ENCODE results near the gene TTC13.
"Not testable (repeated sequence)": the region's sequence is repeated elsewhere in the genome, so short reads cannot be mapped to it uniquely, and the experiment has no call there.

Gene TTC13

DNA sequence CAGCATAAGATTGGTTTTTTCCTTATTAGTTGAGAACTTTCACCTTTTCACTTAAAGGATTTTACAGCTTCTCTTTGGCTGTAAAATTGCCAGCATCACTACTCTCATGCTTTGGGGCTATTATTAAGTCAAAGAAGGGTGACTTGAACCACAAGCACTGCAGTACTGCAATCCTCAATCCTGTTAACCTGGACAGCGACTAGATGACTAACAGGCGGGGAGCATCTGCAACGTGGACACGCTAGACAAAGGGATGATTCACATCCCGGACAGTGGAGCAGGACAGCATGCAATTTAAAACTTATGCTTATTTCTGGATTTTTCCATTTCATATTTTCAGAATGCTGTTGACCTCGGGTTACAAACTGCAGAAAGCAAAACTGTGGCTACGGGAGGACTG is 8.3 kb upstream of the TTC13 start:
- no peak for DNase-seq

DNA sequence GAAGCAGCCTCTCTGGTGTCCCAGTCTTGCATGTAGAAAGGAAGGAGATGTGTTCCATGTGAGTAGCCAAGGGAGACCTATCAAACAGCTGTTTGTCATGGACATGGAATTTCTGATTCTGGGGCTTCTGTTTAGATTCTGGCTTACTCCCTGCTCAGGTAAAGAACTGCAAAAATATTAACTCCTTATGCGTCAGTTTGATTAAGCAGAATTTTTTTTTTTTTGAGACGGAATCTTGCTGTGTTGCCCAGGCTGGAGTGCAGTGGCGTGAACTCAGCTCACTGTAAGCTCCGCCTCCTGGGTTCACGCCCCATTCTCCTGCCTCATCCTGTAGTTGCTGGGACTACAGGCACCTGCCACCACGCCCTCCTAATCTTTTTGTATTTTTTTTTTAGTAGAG is 7.0 kb upstream of the TTC13 start:
- no peak for DNase-seq

DNA sequence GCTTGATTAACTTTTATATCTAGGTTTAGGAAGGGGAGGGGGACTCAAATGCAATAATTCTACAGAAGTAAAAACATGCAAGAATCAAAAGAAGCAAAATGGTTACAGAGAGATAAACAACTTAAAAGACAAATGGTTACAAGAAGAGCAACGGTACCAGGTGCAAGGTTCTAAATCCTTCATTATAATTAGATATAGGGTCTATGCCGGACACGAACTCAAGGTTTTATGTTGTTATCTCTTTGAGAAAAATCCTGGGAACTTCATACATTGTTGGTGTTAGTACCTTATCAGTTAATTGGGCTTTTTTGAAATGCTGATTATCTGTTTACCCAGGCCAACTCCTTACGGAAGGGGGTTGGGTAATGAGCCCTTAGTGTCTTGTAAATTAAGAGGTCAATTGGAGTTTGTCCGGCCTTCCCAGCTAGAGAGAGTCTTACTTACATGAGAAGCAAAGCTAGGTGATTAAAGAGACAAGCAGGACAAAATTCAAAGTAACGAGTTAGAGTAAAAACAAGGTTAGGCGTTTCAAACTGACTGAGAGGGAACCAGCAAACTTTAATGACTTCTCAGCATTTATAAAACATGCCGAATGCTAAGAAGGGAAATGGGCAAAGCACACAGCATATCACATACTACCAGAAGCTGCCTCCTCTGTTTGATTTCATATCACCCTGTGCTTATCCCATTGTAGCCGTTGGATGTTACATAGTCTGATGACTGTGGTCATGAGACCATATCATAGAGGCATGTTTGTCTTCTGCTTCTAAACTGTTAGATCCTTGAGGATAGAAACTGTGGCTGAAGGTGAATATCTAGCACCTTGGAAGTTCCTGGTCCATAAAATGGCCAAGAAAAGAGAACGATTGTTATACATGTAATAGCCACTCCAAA is 6.2 kb upstream of the TTC13 start:
- not testable (repeated sequence) for DNase-seq

DNA sequence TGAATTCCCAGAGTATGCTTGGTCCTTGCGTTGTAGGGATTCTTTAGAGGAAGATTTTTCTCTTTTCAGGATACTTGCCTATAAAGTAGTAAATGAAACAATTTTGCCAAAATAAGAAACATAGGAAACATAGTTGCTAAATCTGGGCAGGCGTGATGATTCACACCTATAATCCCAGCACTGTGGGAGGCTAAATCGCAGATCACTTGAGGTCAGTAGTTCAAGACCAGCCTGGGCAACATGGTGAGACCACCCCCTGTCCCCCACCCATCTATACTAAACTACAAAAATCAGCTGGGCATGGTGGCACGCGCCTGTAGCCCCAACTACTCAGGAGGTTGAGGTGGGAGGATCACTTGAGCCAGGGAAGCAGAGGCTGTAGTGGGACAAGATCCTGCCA is 5.2 kb upstream of the TTC13 start:
- no peak for DNase-seq

DNA sequence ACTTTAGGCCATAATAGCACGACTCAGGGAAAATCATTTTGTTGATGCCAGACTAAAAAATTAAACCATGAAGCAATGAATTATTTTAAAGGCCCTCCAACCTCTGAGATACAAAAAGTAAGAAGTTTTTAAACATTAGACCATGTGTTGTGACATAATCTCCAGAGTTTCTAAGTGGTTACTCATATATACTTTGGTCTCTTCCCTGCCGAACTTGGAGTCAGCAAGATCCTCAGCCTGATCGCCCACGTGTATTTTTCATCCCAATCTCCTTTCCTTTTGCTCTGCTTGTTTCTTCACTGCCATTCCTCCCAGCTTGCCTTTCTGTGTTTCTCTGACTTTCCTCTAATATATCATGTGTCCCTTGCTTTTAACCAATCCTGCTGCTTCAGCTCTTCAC is 4.0 kb upstream of the TTC13 start:
- DNase-seq: no peak

DNA sequence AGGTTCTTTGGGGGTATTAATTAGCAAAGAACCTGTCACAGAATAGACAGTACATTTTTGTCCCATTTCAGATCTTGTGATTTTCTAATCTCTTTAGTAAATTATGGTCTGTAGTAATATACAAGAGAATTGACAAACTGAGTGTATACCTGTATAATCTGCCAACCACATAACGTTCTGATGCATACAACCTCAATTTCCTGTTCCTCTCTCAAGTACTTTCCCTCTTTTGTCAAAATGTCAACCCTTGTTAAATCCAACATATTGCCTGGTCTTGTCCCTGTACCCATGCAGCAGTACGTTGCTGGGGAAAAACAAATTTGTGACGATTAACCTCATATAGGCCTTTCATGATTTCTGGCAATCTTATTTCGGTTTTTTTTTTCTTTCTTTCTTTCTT is 1.3 kb upstream of the TTC13 start:
- DNase-seq: no peak

DNA sequence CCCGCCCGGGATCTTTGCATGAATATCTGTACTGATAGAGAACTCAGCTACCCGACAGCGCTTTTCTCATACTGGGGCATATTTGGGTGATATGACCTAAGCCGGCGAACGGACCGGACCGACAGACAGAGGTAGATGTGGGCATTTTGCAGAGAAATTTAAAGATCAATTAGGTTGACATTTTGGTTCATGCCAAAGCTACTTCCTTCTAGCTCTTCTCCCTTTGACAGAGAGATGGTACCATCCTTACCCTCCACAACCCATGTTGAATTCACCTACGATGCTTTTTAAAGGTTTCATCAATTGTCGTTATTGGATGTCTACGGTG is 692 bp upstream of the TTC13 start:
- no peak for DNase-seq

DNA sequence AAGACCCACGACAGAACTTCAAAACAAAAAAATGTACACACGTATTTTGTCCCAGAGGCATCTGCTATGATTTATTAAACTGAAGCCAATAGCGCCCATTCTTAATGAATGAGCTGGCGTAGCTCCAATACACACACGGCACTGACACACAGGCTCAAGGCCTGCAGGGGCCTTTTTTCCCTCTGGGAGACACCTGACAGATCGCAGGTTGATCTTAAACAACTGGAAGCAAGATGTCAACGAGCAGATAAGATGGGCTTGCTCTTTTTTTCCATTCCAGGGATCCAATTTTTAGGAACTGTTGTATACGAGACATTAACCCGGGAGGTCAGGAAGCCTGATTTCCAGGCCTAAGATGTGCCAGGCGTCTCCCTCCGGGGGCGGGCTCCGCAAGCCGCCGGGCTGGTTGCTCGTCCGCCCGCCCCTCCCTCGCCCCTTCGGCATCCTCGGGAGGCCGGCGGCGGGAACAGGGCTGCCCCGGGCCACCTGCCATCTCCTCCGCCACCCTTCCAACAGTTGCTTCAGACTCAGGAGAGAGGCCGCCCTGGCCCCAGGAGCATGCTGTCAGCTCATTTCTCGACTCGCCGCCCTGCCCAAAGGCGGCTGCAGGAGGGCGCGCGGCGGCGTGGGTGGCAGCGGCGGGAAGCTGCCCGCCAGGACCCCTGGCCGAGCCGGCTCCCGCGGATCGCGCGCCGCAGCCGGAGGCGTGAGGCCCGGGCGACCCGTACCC is 735 bp downstream of the TTC13 start:
- DNase-seq: peak; percentile 36

DNA sequence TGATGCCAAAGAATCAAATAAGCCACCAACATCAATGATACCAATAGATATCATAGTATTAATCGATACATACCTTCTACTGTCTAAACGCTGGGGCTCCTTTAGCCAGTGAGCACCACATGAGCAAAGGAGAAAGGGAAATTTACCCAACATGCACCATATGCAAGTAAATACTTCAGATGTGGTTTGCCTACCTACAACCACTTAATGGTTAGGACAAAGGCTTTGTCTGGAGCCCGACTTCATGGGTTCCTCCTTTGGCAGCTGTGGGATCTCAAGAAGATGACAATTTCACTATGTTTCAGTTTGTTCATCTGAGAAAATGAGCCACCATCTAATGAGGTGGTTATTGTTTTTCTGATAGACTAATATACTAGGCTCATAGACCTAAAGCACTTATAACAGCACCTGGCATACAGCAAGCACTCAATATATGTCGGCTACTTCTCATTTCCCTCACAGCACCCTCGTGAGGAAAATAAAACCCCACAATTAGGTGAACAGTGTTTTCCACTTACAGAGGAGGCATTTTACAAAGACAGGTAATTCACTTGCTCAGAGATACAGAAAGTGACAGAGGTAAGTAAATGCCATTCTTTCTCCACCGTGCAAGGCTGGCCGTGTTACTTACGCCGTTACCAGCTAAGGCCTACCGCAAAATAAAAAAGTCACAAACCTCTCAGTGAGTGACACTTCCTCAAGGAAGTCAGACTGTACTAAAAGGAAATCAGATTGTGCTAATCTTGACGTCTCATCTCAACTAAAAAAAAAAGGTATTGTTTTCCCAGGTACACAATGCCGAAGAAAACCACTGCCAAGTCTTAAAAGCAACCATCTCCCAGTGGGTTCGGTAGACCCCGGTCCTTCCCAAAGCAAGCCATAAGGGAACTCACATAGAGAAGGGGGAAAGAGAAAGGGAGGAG is 1.6 kb downstream of the TTC13 start:
- peak; percentile 49 for DNase-seq

DNA sequence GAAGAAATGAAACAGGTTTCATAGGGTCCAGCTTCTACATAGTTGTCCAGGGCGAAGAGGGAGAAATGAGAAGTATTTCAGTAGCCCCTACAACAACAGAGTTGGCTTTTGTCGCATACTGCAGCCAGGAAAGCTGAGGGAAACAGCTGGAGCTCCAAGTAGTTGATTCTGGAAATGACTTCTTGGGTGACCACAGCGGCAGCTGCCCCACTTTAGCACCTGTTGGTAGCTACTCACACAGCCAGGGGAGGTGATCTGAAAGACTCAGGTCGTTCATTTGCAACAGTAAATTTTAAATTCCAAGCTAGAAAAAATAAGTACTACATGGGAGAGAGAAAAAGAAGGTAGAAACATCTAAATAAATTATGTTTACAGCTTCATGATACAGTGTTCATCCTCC is 2.3 kb downstream of the TTC13 start:
- no peak for DNase-seq

DNA sequence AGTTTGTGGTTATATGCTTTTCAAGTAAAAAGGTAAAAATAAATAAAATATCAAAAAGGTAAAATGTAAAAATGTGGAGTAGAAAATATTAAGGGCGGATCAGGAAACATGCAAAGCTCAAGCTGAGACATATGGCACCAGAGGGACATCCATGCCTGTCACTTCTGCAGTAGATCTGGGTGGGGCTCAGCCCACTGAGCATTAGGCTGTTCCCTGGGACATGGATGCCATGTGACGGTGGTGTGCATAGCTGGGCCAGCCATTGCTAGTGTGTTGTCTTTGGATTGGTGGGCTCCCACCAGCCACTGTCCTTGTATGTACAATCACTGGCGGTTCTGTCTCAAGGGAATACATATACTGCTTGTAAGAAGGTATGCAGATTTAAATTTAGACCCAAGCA is 3.0 kb downstream of the TTC13 start:
- DNase-seq: no peak

DNA sequence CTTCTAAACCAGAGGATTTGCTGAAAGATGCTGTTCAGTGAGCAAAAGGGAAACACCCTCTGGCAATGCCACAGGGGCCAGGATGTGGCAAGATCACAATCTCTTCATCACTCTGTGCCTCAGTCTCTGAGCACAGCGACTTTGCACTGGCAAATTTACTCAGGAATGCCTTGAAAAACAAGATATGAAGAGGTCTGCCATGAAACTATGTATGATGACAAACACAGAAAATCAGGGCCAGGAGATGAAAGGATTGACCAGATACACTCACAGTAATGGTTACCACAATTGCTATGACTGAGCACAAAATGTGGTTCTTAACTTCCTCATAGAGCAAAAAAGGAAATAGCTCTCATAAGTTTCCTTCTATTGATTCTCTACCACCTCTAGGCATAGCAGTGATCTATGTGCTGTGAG is 5.8 kb downstream of the TTC13 start:
- DNase-seq: peak; percentile 81

DNA sequence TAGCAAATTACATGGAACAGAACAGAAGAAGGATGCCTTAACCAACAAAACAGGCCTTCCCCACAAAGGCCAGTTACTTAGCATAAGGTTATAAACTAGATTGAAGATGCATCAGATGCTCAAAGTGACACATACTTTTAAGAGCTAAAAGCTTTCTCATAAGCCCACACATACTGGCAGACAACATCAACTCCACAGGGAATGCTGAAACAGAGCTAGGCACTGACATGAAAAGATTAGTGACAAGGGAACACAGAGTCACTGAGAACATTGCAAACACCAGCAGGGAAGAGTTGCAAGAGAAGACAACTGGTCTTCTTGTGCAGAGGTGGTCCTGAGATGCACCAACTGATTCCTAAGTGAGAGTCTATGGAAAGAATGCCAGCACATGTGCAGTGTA is 6.9 kb downstream of the TTC13 start:
- DNase-seq: no peak

DNA sequence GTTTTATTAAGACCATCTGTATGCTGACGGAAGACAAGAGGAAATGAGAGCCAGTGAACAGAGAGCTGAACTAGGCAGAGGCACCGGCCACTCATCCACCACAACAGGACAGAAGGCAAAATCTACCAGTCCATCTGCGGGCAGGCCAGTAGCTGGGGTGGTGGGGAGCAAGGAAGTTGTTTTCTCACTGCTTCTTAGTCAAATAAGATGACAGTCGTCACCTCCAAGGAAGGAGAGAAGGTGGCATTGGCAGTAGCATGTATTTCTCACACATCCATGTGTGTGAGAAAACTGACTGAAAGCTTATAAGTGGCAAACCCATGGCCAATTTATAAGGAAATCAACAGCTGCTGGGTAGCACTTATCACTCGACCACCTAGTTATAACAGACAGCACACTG is 8.2 kb downstream of the TTC13 start:
- no peak for DNase-seq

DNA sequence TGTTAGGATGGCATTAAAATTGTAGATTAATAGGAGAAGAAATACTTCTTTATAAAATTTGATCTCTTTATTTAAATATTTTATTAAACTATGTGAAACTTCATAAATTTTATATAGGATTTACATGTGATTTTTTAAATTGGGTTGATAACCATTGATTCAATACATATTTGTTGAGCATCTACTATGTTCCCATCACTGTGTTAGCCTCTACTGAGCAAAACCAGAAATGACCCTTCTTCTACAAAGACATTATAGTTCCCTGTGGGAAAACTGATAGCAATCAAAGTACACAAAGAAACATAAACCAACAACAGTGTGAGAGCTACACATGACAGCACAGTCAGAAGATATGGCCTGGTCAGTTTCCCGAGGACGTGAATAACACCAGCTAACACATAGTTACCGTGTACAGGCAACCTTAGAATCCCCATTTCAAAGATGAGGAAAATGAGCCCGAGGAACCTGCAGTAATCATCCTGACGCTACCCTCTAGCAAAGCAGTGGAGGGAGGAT is 12.2 kb downstream of the TTC13 start:
- DNase-seq: no peak

DNA sequence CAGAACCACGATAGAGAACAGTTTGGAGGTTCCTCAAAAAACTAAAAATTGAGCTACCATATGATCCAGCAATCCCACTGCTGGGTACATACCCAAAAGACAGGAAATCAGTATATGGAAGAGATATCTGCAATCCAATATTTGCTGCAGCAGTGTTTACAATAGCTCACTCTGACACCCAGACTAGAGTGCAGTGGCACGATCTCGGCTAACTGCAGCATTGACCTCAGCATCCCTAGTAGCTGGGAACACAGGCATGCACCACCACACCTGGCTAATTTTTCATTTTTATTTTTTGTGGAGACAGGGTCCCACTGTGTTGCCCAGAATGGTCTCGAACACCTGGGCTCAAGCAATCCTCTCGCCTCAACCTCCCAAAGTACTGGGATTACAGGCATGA is 13.1 kb downstream of the TTC13 start:
- no peak for DNase-seq

DNA sequence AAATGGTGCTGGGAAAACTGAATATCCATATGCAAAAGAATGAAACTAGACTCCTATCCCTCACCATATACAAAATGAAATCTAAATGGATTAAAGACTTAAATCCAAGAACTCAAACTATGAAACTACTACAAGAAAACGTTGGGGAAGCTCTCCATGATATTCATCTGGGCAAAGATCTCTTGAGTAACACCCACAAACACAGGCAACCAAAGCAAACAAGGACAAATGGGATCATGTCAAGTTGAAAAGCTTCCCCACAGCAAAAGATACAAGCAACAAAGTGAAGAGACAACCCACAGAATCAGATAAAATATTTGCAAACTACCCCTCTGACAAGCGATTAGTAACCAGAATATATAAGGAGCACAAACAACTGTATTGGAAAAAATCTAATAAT is 13.8 kb downstream of the TTC13 start:
- DNase-seq: no peak

DNA sequence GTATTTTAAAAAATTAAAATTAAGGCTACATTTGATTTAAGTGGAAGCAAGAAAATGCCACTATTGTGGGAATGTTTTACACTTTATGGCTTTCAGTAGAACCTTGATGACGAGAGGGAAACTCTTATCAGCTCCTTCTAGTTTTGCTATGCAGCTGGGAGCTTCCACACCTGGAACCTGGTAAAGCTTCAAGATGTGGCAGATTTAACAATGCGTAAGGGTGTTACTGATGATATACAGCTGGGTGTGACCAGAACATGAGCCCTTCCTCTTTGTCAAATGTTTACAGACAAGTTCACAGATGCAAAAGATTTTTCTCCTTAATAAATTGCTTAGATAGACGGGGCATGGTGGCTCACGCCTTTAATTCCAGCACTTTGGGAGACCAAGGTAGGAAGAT is 20.3 kb downstream of the TTC13 start:
- no peak for DNase-seq

DNA sequence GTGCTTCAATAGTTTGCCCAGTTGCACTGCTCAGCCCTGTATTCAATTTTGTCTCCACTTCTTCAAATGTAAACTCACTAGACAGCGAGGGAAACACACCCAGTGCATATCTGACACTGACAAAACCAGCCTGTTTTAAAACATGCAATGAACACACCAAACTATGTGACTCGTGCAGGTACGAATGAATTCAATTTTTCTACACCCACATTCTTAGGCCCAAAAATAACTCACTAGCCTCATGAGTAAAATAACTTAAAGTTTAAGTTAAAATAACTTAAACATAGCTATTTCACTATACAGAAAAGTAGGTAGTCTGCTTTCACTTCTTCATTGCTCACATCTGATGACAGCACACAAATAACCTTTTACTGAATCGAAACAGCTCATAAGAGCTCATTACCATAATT is 21.1 kb downstream of the TTC13 start:
- DNase-seq: no peak

DNA sequence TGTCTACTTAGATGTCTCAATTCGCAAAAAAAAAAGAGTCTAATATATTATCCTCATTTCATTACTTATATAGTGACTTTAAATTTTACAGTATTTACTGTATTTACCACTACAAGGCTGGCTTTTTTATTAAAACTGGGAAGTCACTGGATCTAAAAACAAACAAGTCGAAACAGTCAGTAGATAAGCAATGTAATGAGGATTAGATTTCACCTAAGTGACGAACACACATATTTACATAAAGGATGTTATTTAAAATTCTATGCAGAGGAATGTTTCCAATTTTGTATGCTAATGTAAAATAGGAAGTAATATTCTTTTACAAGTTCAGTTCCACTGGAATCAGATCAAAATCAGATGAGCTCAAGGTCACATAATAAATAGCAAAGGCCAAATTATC is 28.3 kb downstream of the TTC13 start:
- no peak for DNase-seq

DNA sequence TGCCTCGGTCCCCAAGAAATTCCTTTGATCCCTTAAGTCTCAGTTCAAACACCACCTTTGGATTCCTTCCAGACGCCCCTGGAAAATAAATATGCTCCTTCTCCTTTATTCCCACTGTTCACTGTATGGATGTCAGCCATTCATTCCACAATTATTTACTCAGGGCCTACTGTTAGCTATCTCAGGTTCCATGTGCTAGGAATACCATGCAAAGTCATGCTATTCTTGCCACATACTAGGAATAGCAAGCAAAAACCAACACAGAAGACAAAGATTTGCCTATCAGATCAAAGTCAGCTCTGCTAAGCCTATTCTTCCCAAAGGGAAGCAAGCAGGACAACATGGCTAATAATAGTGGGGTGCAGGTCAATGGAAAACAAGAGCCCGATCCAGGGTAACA is 29.8 kb downstream of the TTC13 start:
- DNase-seq: no peak

DNA sequence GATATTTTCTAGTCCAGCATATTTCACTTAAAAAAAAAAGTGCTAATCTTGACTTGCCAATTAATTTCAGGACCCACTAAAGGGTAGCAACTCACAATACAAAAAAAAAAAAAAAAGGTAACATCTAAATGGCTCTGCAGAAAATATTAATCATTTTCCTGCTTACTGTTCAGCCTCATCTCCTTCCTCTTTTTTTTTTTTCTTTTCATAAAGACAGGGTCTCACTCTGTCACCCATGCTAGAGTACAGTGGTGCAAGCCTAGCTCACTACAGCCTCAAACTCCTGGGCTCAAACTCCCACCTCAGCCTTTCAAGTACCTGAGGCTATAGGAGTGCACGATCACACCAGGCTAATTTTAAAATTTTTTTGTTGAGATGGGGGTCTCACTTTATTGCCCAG is 30.4 kb downstream of the TTC13 start:
- no peak for DNase-seq

DNA sequence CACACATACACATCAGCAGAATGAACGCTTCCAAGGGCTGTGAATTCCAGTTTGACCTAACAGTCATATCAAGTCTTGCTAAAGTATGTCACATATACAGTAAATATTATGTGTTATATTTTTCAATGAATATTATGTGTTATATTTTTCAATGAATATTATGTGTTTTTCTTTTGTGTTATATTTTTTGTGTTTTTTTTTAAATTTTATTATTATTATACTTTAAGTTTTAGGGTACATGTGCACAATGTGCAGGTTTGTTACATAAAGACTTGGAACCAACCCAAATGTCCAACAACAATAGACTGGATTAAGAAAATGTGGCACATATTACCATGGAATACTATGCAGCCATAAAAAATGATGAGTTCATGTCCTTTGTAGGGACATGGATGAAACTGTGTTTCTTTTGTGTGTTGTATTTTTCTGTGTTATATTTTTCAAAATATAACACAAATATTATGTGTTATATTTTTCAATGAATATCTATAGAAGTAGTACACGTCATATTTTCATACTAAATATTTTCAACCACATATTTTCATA is 35.5 kb downstream of the TTC13 start:
- no peak for DNase-seq

All from inflammatory macrophage treated with lipopolysaccharide for 4 hours (primary cell).